Calu3 (cell line): ENCODE results near the gene ARL4D. TPM values are rescaled to one million over a fixed set of nuclear protein-coding genes. Genes with fewer than 3 reads are reported as not detected.
A peak's percentile ranks its signal among the peaks of the same experiment; 100 is the strongest.

Experiments
- BruUV-seq: library from RNA; stranded (reverse); fragments of 400-500 nt; replicated peaks from 2 replicates; lab custom pipeline; 2021; lab: Mats Ljungman, UMichigan
- CTCF ChIA-PET: fragments of 300-600 bp; sonication (Branson Sonifier 250); formaldehyde crosslinking; loops from one replicate; lab custom pipeline; 2022; ENCODE audit warnings: antibody characterized with exemption; lab: Charles Lee
- DNase-seq: peaks from one replicate; pipeline ENCODE4 v3.0.0; 2022
- H3K27ac Mint-ChIP-seq: one replicate; pipeline ENCODE4 v1.8.0; 2022; ENCODE audit warnings: mixed read lengths; ENCODE audit not compliant: unreplicated experiment
- H3K27me3 Mint-ChIP-seq: one replicate; pipeline ENCODE4 v1.8.0; 2022; ENCODE audit warnings: mixed read lengths; ENCODE audit not compliant: unreplicated experiment
- H3K36me3 Mint-ChIP-seq: one replicate; pipeline ENCODE4 v1.8.0; 2022; ENCODE audit warnings: mild to moderate bottlenecking, moderate library complexity, mixed read lengths; ENCODE audit not compliant: insufficient read depth, unreplicated experiment
- H3K4me1 Mint-ChIP-seq: one replicate; pipeline ENCODE4 v1.8.0; 2022; ENCODE audit warnings: mild to moderate bottlenecking, low read depth, mixed read lengths; ENCODE audit not compliant: unreplicated experiment
- H3K4me3 Mint-ChIP-seq: one replicate; pipeline ENCODE4 v1.8.0; 2022; ENCODE audit warnings: mild to moderate bottlenecking, low read depth, moderate library complexity, mixed read lengths; ENCODE audit not compliant: unreplicated experiment
- H3K9me3 Mint-ChIP-seq: one replicate; pipeline ENCODE4 v1.8.0; 2022; ENCODE audit warnings: low read depth, mixed read lengths; ENCODE audit not compliant: unreplicated experiment
- intact Hi-C: fragments of 100-400 bp; cut with micrococcal nuclease; formaldehyde crosslinking; loops from one replicate; pipeline ENCODE4 v1.10.0; 2022; ENCODE audit not compliant: unreplicated experiment
- total RNA-seq: library from RNA; stranded (reverse); gene quantifications from 2 replicates; pipeline ENCODE4 v1.2.3, GENCODE V29; 2022
- TF ChIP-seq, protein P1 (sequence below): fragments of 200-600 bp; IDR thresholded peaks from one replicate; pipeline ENCODE4 v1.8.0; 2022; ENCODE audit warnings: antibody characterized with exemption; ENCODE audit not compliant: unreplicated experiment

Gene ARL4D
- total RNA-seq, 1 experiment from 2014 or later, result 3.4 TPM

DNA sequence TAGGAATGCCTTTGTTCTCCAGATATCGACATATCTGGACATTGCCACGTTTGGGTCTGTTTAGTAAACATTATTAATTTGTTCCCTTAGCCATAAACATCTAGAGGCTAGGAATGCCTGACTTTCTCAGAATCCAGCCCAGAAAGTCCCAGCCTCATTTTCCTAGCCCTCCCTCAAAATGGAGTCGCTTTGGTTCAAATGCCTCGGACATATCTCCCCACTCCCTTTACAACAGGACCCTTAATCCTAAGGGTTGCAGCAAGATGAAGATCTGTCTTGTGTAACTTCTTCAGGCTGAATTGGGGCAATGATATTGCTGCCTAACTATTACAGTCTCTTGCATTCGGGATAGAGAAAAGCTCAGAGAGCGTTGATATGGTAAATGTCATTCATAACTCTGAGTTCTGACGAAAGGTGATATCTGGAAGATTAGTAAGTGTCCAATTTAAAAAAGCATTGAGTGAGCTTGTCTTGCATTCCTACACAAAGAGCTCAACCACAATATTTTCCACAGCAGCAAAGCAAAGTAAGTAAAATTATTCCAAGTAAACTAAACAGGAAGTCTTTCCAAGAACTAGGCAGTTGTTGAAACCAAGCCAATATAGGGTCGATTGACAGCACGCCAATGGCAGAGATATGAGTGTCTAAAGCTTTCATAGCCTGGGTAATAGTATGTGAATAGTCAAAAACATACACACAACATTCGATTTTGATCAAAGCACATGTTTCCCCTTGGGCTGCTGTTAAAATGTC is 46.0 kb upstream of the ARL4D start:
- no TSS peak for BruUV-seq
- TF ChIP-seq, protein P1, sequence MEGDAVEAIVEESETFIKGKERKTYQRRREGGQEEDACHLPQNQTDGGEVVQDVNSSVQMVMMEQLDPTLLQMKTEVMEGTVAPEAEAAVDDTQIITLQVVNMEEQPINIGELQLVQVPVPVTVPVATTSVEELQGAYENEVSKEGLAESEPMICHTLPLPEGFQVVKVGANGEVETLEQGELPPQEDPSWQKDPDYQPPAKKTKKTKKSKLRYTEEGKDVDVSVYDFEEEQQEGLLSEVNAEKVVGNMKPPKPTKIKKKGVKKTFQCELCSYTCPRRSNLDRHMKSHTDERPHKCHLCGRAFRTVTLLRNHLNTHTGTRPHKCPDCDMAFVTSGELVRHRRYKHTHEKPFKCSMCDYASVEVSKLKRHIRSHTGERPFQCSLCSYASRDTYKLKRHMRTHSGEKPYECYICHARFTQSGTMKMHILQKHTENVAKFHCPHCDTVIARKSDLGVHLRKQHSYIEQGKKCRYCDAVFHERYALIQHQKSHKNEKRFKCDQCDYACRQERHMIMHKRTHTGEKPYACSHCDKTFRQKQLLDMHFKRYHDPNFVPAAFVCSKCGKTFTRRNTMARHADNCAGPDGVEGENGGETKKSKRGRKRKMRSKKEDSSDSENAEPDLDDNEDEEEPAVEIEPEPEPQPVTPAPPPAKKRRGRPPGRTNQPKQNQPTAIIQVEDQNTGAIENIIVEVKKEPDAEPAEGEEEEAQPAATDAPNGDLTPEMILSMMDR, result no peak
- Mint-ChIP-seq H3K4me1 (peaks cover 21% of the 10 kb centered on the region), H3K9me3 (peaks cover 15% of the 10 kb centered on the region), H3K27ac (no peak overlapping the region), H3K27me3 (no peaks in the 10 kb centered on the region), H3K4me3 (no peak overlapping the region), H3K36me3 (peaks cover under 1% of the 10 kb centered on the region)
- CTCF ChIA-PET, result interaction anchor here (0.5 to 0.6 kb wide), 2 partner anchors 321 to 1850 kb away, joined by 3 to 5 read pairs; no protein-coding TSS in a partner anchor
- DNase-seq, result no peak
- intact Hi-C loops, result no loop called here

DNA sequence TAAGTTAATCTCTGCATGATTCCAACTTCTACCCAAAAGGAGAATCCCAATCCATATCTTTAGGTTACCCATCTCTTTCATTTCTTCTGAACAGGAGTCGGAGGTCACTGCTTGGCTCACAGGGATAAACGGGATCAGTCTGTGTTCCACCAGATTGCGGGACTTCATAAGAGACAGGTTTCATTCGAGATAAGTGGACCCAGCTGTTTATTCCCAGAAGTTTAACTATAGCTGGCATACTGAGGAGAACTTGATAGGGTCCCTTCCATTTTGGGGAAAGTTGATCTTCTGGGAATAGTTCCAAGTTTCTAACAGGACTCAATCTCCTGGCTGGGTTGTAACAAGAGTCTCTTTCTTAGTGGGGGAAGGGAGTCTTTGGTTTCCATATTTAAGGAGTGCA is 45.4 kb upstream of the ARL4D start:
- BruUV-seq, result no TSS peak
- CTCF ChIA-PET, result interaction anchor here (0.5 to 0.6 kb wide), 2 partner anchors 321 to 1849 kb away, joined by 3 to 5 read pairs; no protein-coding TSS in a partner anchor
- Mint-ChIP-seq H3K9me3 (peaks cover 14% of the 10 kb centered on the region), H3K27ac (no peak overlapping the region), H3K27me3 (no peaks in the 10 kb centered on the region), H3K36me3 (peaks cover 5% of the 10 kb centered on the region), H3K4me1 (peaks cover 27% of the 10 kb centered on the region), H3K4me3 (no peak overlapping the region)
- TF ChIP-seq, protein P1, result no peak
- intact Hi-C loops, result no loop called here
- no peak for DNase-seq

DNA sequence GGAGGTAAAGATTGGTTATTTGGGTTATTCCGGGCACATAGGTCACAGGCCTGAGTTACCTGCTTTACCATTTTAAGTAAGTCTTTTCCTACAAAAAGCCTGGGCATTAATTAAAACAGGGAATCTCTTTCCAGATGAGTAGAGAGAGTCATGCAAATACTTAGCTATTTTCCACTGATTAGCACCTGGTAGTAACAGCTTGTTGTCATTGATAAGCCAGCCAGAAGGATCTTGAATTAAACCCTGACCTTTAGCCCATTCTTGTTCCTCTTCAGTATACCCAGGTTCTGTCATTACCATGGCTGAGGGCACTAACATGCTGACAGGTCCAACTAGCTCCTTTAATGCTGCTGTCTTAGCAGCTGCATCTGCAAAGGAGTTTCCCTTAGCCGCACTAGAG is 44.4 kb upstream of the ARL4D start:
- peaks cover 5% of the 10 kb centered on the region for H3K36me3 Mint-ChIP-seq
- no TSS peak for BruUV-seq
- H3K4me3 Mint-ChIP-seq, result no peak overlapping the region
- CTCF ChIA-PET, result no interaction called here
- TF ChIP-seq, protein P1, result no peak
- no peaks in the 10 kb centered on the region for H3K27me3 Mint-ChIP-seq
- DNase-seq, result no peak
- intact Hi-C loops, result no loop called here
- H3K27ac Mint-ChIP-seq, result no peak overlapping the region
- H3K9me3 Mint-ChIP-seq, result peaks cover 11% of the 10 kb centered on the region
- H3K4me1 Mint-ChIP-seq, result peaks cover 27% of the 10 kb centered on the region

DNA sequence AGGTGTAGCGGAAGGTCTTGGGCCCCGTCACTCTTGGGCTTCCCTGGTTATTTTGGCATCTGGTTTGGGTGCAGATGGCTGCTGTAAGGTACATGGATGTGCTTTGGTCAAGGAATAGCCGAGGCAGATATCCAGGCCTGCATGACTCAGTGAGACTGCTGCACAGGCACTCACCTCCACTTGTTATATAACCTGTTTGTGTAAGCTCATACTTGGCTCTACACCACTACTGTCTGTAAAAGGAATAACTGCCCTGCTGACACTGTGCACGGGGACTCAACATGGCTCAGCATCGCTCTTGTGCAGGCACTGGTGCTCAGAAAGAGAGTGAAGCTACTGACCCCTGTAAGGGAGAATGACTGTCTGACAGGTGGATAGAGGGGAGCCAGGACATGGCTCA is 42.3 kb upstream of the ARL4D start:
- no peak for DNase-seq
- CTCF ChIA-PET, result interaction anchor here (0.9 to 2.0 kb wide), 5 partner anchors 11 to 127 kb away, joined by 3 to 18 read pairs (median 10); partner anchors contain the start of gene DHX8
- peaks cover 24% of the 10 kb centered on the region for H3K36me3 Mint-ChIP-seq
- peaks cover 33% of the 10 kb centered on the region for H3K4me1 Mint-ChIP-seq
- TF ChIP-seq, protein P1, result no peak
- intact Hi-C loops, result no loop called here
- peak overlapping the region; percentile 11 for H3K27ac Mint-ChIP-seq
- no TSS peak for BruUV-seq
- H3K27me3 Mint-ChIP-seq, result peaks cover 8% of the 10 kb centered on the region
- peaks cover 2% of the 10 kb centered on the region for H3K9me3 Mint-ChIP-seq
- H3K4me3 Mint-ChIP-seq, result no peak overlapping the region
